H1 (cell line): ENCODE data around the gene MTMR1. TPM values are rescaled to one million over a fixed set of nuclear protein-coding genes. Genes with fewer than 3 reads are reported as not detected.

Experiments used
- CTCF ChIA-PET: fragments of 300-600 bp; sonication (Branson Sonifier 250); formaldehyde crosslinking; loops from one replicate; lab custom pipeline; 2021; ENCODE audit not compliant: partially characterized antibody; lab: Charles Lee
- POLR2A ChIA-PET: fragments of 300-600 bp; sonication (Branson Sonifier 250); formaldehyde crosslinking; loops from one replicate; lab custom pipeline; 2021; ENCODE audit warnings: inconsistent platforms; ENCODE audit not compliant: partially characterized antibody; lab: Charles Lee
- DNase-seq, 2 experiments: peaks; one replicate each; pipeline versions ENCODE4 v3.0.0 to v3.0.0-alpha.2; 2010 to 2022; ENCODE audit warnings: low spot score in 2 of 2, low read depth in 1 of 2, mixed read lengths in 1 of 2
- FAIRE-seq: peaks from 2 replicates; lab custom pipeline; 2011; peaks lifted over from hg19 to GRCh38; lab: Jason Lieb, UNC
- H2AFZ ChIP-seq: 2 replicates; pipeline ENCODE4 v1.8.1; 2012; ENCODE audit warnings: low read length, inconsistent platforms
- H2AK5ac ChIP-seq: 2 replicates; pipeline ENCODE4 v1.6.1; 2013; ENCODE audit warnings: low read depth, low read length
- H2BK120ac ChIP-seq: replicated peaks from 2 replicates; pipeline ENCODE3; 2013; ENCODE audit warnings: low read depth, low read length, inconsistent platforms
- H2BK12ac ChIP-seq: 2 replicates; pipeline ENCODE4 v1.6.1; 2013; ENCODE audit warnings: low read depth, low read length
- H2BK15ac ChIP-seq: 2 replicates; pipeline ENCODE4 v1.6.1; 2013; ENCODE audit warnings: low read length
- H2BK20ac ChIP-seq: 2 replicates; pipeline ENCODE4 v1.6.1; 2013; ENCODE audit warnings: low read length
- H2BK5ac ChIP-seq: 2 replicates; pipeline ENCODE4 v1.6.1; 2013; ENCODE audit warnings: low read depth, low read length
- H3K14ac ChIP-seq: 2 replicates; pipeline ENCODE4 v1.6.1; 2013; ENCODE audit warnings: inconsistent platforms; ENCODE audit not compliant: insufficient read length
- H3K18ac ChIP-seq: 2 replicates; pipeline ENCODE4 v1.6.1; 2013; ENCODE audit warnings: low read length; ENCODE audit errors: extremely low read depth
- H3K23ac ChIP-seq: 2 replicates; pipeline ENCODE4 v1.6.1; 2013; ENCODE audit warnings: inconsistent platforms; ENCODE audit not compliant: insufficient read length
- H3K23me2 ChIP-seq: 2 replicates; pipeline ENCODE4 v1.6.1; 2013; ENCODE audit warnings: low read depth, low read length
- H3K27ac ChIP-seq: 2 replicates; pipeline ENCODE4 v1.6.1; 2011; ENCODE audit warnings: low read depth, low read length, inconsistent platforms
- H3K27me3 ChIP-seq, 4 experiments: replicated peaks in 1 of 4; 1 replicate in 1 of 4; 2 replicates in 3 of 4; pipeline versions ENCODE4 v1.6.1 to v1.8.1; 2011 to 2013; ENCODE audit warnings: low read length in 3 of 4, mild to moderate bottlenecking in 3 of 4, inconsistent platforms in 2 of 4, mixed read lengths in 2 of 4, moderate library complexity in 1 of 4; ENCODE audit not compliant: control insufficient read depth in 3 of 4, insufficient read depth in 3 of 4; ENCODE audit errors: extremely low read depth in 1 of 4
- H3K36me3 ChIP-seq, 4 experiments: 2 replicates each; pipeline versions ENCODE4 v1.6.1 to v1.8.1; 2011 to 2013; ENCODE audit warnings: mild to moderate bottlenecking in 4 of 4, low read length in 3 of 4, moderate library complexity in 2 of 4, control low read depth in 1 of 4, inconsistent platforms in 1 of 4; ENCODE audit not compliant: insufficient read depth in 4 of 4, control insufficient read depth in 2 of 4
- H3K4ac ChIP-seq: replicated peaks from 2 replicates; pipeline ENCODE3; 2013; ENCODE audit warnings: low read length, low read depth, mixed read lengths, inconsistent platforms; ENCODE audit not compliant: insufficient read length
- H3K4me1 ChIP-seq, 4 experiments: replicated peaks in 1 of 4; 1 replicate in 1 of 4; 2 replicates in 3 of 4; pipeline versions ENCODE4 v1.6.1 to v1.8.1; 2011 to 2013; ENCODE audit warnings: low read length in 3 of 4, inconsistent platforms in 2 of 4, mixed read lengths in 1 of 4; ENCODE audit not compliant: insufficient read depth in 4 of 4, control insufficient read depth in 3 of 4
- H3K4me2 ChIP-seq, 2 experiments: 2 replicates each; pipeline versions ENCODE4 v1.6.1 to v1.8.1; 2011 to 2013; ENCODE audit warnings: low read depth in 2 of 2, low read length in 2 of 2, control low read depth in 1 of 2, inconsistent platforms in 1 of 2, mild to moderate bottlenecking in 1 of 2; ENCODE audit not compliant: insufficient read depth in 1 of 2
- H3K4me3 ChIP-seq, 4 experiments: fragments of 200-600, 300-600 bp in 1 of 4; sonication (generic), shearing (Covaris generic), sonication (Bioruptor Twin) in 1 of 4; 2 replicates each; pipeline versions ENCODE4 v1.5.1 to v1.8.1; 2011 to 2016; ENCODE audit warnings: low read length in 4 of 4, low read depth in 3 of 4, control low read depth in 2 of 4, inconsistent platforms in 2 of 4, mild to moderate bottlenecking in 2 of 4, mixed read lengths in 1 of 4, moderate library complexity in 1 of 4; ENCODE audit not compliant: insufficient read depth in 2 of 4; ENCODE audit errors: extremely low read depth in 1 of 4
- H3K56ac ChIP-seq: replicated peaks from 2 replicates; pipeline ENCODE3; 2013; ENCODE audit warnings: low read depth, mild to moderate bottlenecking, mixed read lengths, low read length, inconsistent platforms; ENCODE audit not compliant: insufficient read length
- H3K79me1 ChIP-seq: 2 replicates; pipeline ENCODE4 v1.6.1; 2013; ENCODE audit warnings: low read depth, low read length, control low read depth
- H3K79me2 ChIP-seq, 2 experiments: 2 replicates each; pipeline versions ENCODE4 v1.6.1 to v1.8.1; 2012 to 2013; ENCODE audit warnings: low read length in 2 of 2, mild to moderate bottlenecking in 2 of 2, inconsistent platforms in 1 of 2; ENCODE audit not compliant: insufficient read depth in 2 of 2, control insufficient read depth in 1 of 2
- H3K9ac ChIP-seq, 4 experiments: replicated peaks in 1 of 4; 1 replicate in 1 of 4; 2 replicates in 3 of 4; pipeline versions ENCODE4 v1.6.1 to v1.8.1; 2011 to 2013; ENCODE audit warnings: low read depth in 3 of 4, low read length in 3 of 4, control low read depth in 2 of 4, mild to moderate bottlenecking in 2 of 4, moderate library complexity in 2 of 4, inconsistent platforms in 1 of 4; ENCODE audit errors: extremely low read depth in 1 of 4
- H3K9me3 ChIP-seq, 2 experiments: 2 replicates each; pipeline versions ENCODE4 v1.6.1 to v1.8.1; 2012 to 2013; ENCODE audit warnings: mild to moderate bottlenecking in 2 of 2, moderate library complexity in 2 of 2, control low read depth in 1 of 2, inconsistent platforms in 1 of 2, low read depth in 1 of 2, low read length in 1 of 2, mixed read lengths in 1 of 2; ENCODE audit not compliant: insufficient read depth in 2 of 2
- H4K20me1 ChIP-seq, 2 experiments: replicated peaks in 1 of 2; 2 replicates each; pipeline versions ENCODE3 to v1.8.1; 2011 to 2013; ENCODE audit warnings: inconsistent platforms in 2 of 2, low read length in 2 of 2, mild to moderate bottlenecking in 1 of 2; ENCODE audit not compliant: insufficient read depth in 2 of 2, control insufficient read depth in 1 of 2
- H4K5ac ChIP-seq: 2 replicates; pipeline ENCODE4 v1.6.1; 2013; ENCODE audit warnings: low read length, low read depth, mixed read lengths, inconsistent platforms; ENCODE audit not compliant: insufficient read length
- H4K8ac ChIP-seq: 2 replicates; pipeline ENCODE4 v1.8.0; 2013; ENCODE audit warnings: mild to moderate bottlenecking, moderate library complexity, low read length, inconsistent platforms; ENCODE audit not compliant: insufficient read depth; ENCODE audit errors: extremely low read depth
- H4K91ac ChIP-seq: replicated peaks from 2 replicates; pipeline ENCODE3; 2013; ENCODE audit warnings: low read length, mixed read lengths, inconsistent platforms; ENCODE audit not compliant: insufficient read length
- ASH2L ChIP-seq: fragments of 200-600, 300-600 bp; sonication (generic); IDR thresholded peaks from one replicate; pipeline ENCODE4 v1.7.1; 2017; ENCODE audit warnings: low read length
- JUN ChIP-seq: IDR thresholded peaks from 2 replicates; pipeline ENCODE4 v1.6.1; 2011; ENCODE audit warnings: low read depth, mild to moderate bottlenecking, improper control_type of control experiment, low read length
- SAP30 ChIP-seq: fragments of 300-600 bp; sonication (generic); IDR thresholded peaks from 2 replicates; pipeline ENCODE4 v1.7.1; 2012; ENCODE audit warnings: low read length, moderate library complexity, mild to moderate bottlenecking, inconsistent platforms; ENCODE audit not compliant: insufficient read depth, insufficient replicate concordance
- SIRT6 ChIP-seq: IDR thresholded peaks from one replicate; pipeline ENCODE4 v1.7.1; 2012; ENCODE audit warnings: low read length, inconsistent platforms
- SP2 ChIP-seq: IDR thresholded peaks from 2 replicates; pipeline ENCODE4 v1.6.1; 2012; ENCODE audit warnings: mild to moderate bottlenecking, low read length, inconsistent platforms
- ZNF274 ChIP-seq: IDR thresholded peaks from 2 replicates; pipeline ENCODE4 v1.7.0; 2012; ENCODE audit warnings: low read length, borderline replicate concordance; ENCODE audit errors: extremely low read depth
- WGBS, 2 experiments: shearing (Covaris generic) in 1 of 2; methylation state at CpG; one replicate each; pipeline versions ENCODE4 v1.1.6 to v1.1.7; 2013 to 2015; ENCODE audit warnings: low lambda C conversion rate in 2 of 2, mixed read lengths in 2 of 2, inconsistent platforms in 1 of 2, low coverage in 1 of 2, missing lambda C conversion rate in 1 of 2; ENCODE audit not compliant: insufficient replicate concordance in 2 of 2, insufficient coverage in 1 of 2, insufficient read length in 1 of 2; ENCODE audit errors: extremely low coverage in 1 of 2, missing lambda C conversion rate in 1 of 2; 5-methylcytosine and 5-hydroxymethylcytosine counted together
- polyA plus RNA-seq, 7 experiments: library from polyadenylated mRNA; depleted of rRNA in 3 of 7; stranded (reverse) in 5 of 7; unstranded in 2 of 7; fragments of >200 nt in 5 of 7; fragments of 200-250 nt in 2 of 7; gene quantifications; 1 replicate in 5 of 7; 2 replicates in 1 of 7; 4 replicates in 1 of 7; pipeline versions ENCODE4 v1.2.1 to v1.2.3, GENCODE V29; 2011 to 2013; ENCODE audit warnings: missing spikeins in 2 of 7, mixed read lengths in 2 of 7
- total RNA-seq: library from RNA; stranded (reverse); fragmentation: NEBNext Ultra II Directional; extraction: Animal tissue kit (Norgen Biotek cat#: 25700); gene quantifications from 2 replicates; pipeline ENCODE4 v1.2.1, GENCODE V29; 2021

Gene MTMR1
- total and polyA plus RNA-seq, 2 of the 8 experiments (the other 6 are each of a cell fraction or from before 2014, with no cell fraction given), result 15.1 to 23.8 TPM

DNA sequence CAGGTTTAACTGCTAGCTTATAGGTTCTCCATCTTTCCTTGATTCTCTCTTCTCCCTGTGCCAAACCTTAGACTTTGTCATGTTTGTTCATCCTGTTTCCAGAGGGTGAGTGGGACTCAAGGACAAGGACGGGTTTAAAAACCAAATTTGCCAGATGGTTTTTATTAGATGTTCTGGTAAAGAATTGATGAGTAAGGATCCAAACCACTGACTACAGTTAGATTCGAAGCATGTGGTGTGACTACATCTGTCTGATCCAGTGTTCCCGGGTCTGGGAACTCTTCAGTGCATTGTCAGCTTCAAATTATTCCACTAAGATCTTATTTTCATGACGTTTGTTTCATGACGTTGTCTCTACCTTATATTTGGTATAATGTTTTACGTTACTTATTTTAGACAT lies 37.5 kb downstream of the MTMR1 start:
- Histone ChIP-seq H3K14ac (no peak overlapping the region), H3K4me1 (no peaks in the 10 kb centered on the region; a peak in 2 of 7 replicates), H3K9me3 (no peaks in the 10 kb centered on the region), H3K79me1 (no peaks in the 10 kb centered on the region), H3K4me3 (no peak overlapping the region), H2BK120ac (no peak overlapping the region), H2AFZ (no peak overlapping the region), H3K9ac (no peak overlapping the region), H2BK12ac (no peak overlapping the region), H4K8ac (no peak overlapping the region), H2AK5ac (no peak overlapping the region), H2BK15ac (no peak overlapping the region), H3K36me3 (peaks cover 0 to 10% (median 0%) of the 10 kb centered on the region in 4 experiments; a peak in 2 of 8 replicates), H4K91ac (no peak overlapping the region), H3K27me3 (no peaks in the 10 kb centered on the region), H3K56ac (no peak overlapping the region), H3K4me2 (no peak overlapping the region), H3K23me2 (no peaks in the 10 kb centered on the region), H3K23ac (no peak overlapping the region), H4K5ac (no peak overlapping the region), H2BK20ac (no peak overlapping the region), H3K18ac (no peak overlapping the region), H4K20me1 (peaks cover 0 to 2% of the 10 kb centered on the region in 2 experiments), H3K79me2 (no peaks in the 10 kb centered on the region), H3K27ac (no peak overlapping the region), H3K4ac (no peak overlapping the region), H2BK5ac (no peak overlapping the region)
- POLR2A ChIA-PET, result no interaction called here
- CTCF ChIA-PET, result interaction anchor here (0.8 to 1.5 kb wide), 2 partner anchors 13 to 35 kb away, joined by 3 to 5 read pairs; no protein-coding TSS in a partner anchor
- DNase-seq, result no peak
- TF ChIP-seq SIRT6 (no peak), SAP30 (no peak), ZNF274 (no peak), ASH2L (no peak), SP2 (no peak), JUN (no peak)
- no peak for FAIRE-seq
- 85% methylated on average over 6 of the region's 6 CpGs; no CpG with 5 or more reads in 1 of the 2 experiments for WGBS, 2 experiments
